NCI-H2227 (cell line): ENCODE results near the gene RABIF.

Experiments used
- DNase-seq: peaks from one replicate; lab custom pipeline; 2025; ENCODE audit not compliant: unreplicated experiment; lab: John Stamatoyannopoulos, UW

Gene RABIF

GRCh38 chr1:202873026-202873425, 15.9 kb downstream of the RABIF start:
- DNase-seq, result no peak

DNA sequence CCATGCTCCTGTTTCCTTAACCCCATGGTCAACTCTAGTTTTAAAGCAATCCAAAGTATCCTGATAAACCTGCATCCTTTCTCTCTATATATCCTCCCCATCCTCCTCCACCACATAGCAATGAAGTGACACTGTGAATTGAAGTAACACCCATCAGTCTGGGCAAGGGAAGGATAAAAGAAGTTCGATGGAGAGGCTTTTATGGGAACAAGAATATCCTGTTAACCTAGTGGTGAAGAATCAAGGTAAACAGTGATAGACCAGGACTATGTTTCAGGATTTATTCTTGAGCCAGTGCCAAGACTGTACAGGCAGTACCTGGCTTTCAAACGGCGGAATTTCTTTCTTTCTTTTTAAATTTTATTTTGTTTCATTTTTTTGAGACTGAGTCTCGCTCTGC, 17.6 kb downstream of the RABIF start:
- no peak for DNase-seq

- DNase-seq, result no peak
These were observed 26.0 kb downstream of the RABIF start for GRCh38 chr1:202862679-202863560.

DNA sequence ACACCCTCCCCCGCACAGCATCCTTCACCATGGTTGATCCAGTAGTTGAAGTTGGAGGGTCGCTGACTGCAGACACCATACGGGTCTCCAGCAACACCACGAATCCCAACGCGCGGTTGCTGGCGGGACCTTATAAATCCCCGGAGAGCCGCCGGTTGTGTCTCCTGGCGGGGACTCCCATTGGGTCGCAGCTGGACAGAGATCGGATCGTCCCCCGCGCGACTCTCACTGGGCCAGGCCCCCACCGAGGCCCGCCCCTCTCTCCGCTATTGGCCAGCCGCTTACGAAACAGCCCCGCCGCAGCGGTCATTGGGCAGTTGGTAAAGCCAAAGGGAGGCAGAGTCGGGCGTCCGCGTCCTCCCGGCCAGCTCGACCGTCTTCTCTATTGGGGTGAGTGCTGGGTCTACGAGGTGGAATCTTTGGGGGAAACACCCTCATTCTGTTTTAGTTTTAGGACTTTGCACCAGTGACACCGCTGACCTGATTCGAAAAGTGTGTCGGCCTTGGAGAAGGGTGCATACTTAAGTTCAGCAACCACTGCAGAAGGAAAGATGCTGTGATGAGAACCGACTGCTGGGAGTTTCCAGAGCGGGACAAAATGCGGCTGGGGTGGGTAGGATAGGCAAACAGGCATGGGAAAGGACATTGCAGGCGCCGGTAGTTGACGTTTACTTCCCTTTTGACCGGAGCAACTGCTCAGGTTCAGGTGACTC, 27.4 kb downstream of the RABIF start:
- peak; percentile 97 for DNase-seq

DNA sequence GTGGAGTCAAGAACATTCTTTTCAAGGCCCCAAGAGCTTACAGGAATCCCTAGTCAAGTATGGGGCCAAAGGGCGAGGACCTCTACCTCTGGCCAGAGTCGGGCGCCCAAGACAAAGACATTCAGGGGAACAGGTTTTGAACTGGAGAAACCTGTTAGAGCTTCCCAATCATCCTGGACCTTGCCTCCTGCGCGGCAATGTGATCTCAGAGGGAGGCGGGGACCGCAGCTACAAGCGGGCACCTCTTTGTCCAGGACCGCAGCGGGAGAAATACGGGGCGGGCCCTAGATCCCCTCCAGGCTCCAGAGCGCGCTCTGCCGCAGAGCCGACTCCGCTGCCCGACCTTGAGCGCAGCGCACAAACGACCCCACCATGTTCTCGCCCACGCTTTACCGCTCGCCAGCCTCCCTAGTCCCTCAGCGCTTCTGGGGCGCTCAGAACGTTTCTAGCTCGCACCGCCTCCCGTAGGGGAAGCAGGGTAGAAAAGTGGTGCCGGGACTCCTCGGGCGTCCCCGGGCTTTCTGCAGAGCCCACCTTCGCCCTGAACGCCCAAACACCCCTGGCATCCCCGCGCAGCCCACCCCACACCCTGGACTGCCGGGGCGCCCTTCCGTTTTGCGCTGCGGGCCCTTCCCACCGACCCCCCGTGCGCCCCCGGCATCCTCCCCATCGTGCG, 28.1 kb downstream of the RABIF start:
- DNase-seq, result peak; percentile 89

- no peak for DNase-seq
These were observed 30.0 kb downstream of the RABIF start for GRCh38 chr1:202858789-202859414.

GRCh38 chr1:202858331-202858730, 30.6 kb downstream of the RABIF start:
- DNase-seq, result no peak

DNA sequence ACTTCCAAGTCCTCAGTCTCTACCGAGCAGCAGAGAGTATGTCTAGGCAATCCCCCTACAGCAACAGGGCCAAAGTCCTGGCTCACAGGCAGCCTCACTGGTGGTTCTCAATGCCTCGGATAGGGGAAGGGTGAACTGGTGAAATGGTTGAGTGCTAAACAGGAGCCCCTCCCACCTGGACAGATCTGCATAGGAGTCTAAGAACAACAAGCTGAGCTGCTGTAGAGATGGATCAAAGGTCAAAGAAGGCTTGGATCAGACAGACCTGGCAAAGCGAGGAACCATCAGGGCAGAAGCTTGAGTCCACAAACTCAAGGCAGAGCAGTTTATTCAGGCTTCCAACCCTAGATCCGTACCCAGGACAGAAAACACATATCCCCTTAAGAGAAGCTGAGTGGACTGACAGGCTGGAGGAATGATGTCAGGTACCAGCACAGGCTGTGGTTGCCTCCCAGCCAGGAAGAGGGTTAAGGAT, 31.8 kb downstream of the RABIF start:
- no peak for DNase-seq

GRCh38 chr1:202856014-202856413, 32.9 kb downstream of the RABIF start:
- no peak for DNase-seq

GRCh38 chr1:202854787-202855186, 34.2 kb downstream of the RABIF start:
- DNase-seq, result no peak

DNA sequence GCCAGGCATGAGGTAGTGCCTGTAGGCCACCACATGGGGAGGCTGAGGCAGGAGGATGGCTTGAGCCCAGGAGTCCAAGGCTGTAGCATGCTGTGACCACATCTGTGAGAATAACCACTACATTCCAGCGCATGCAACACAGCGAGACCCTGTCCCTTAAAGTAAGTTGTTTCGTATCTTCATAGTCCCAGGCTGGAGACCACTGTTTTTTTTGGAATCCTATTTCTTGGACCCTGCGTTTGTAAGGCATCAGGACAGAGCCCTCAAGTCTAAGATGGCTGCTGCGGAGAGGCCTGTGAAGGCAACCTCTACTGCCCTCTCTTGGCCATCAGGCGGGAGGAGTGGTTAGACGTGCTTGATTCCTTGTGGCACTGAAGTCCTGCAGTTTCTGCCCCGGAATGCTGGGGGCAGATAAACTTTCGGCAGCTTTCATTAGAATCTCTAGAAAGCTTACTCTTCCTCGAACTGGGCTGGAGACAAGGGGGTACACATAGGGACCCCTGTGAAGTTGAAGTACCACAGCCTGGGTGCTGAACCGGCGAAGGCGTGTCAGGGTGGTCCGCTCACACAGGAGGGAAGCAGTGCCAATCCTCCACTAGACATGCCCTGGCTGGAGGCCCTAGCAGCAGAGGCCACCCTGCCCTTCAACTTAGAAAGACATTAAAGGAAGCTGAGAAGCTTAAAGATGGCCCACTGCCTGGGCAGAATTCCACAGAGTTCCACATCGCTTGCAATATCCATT, 36.6 kb downstream of the RABIF start:
- DNase-seq, result peak; percentile 48

DNA sequence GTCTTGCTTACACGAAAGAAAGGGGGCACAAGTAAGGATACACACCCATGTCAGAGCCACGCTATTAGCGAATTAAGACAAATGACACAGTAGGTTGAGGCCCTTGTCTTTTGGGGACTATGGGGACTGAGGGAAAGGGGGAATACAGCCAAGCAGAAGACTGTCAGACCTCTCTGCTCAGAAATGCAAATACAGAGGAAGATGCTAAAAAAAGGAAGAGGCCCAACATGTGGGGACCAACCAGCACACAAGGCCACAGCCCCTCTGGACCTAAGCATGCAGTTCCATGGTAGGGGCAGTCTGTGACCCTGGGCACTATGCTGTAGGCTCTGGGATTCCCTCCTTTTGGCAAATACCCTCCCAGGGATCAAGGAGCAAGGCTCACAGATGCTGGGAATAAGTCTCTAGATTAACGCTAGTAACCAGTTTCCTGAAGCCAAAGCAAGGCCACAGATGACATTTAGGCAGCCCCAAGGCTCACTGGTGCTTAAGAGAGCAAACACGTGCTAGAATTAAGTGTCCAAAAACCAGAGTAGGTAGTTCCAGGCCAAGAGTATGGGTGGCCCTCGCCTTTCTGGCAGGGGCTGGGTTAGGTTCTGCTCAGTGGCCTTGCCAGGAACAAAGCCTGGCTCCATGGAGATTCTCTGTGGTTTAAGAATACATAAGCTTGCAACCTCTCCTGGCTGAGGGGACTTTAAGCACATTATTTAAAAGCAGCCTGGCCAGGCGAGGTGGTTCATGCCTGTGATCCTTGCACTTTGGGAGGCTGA, 38.2 kb downstream of the RABIF start:
- DNase-seq, result no peak

GRCh38 chr1:202848191-202848542, 40.8 kb downstream of the RABIF start:
- no peak for DNase-seq

DNA sequence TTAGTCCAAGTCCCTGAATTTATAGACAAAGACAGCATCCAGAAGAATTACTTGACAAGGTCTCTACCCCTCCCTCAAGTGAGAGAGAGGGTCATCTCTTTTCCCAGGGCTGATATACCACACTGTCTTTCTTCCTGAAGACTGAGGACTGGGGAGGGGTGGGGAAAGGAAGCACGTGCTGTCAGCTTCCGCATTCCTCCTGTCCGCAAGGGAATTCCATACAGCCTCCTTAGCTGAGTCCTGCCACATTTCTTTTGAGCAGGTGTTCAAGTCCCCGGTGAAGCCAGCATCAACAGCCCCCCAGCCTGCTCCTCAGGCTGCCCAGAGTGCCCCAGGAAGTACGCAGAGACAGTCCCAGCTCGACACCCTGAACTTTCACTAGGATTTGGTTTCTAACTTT, 44.0 kb downstream of the RABIF start:
- DNase-seq, result no peak

DNA sequence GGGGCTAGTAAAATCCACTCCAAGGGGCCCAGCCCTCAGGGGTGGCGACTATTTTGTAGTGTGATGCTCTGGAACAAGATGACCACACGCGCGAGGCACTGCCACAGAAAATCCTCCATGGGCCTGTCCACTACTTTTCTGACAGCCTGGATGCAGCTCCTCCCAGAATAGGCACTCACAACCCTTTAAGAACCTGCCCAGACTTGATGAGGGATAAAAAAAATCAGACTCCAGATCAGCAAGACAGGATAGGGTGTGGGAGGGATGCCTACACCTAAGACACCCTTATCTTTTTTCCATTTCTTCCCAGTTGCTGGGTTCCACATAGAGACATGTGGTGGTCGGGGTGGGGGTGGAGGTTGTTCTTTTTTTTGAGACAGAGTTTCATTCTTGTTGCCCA, 44.7 kb downstream of the RABIF start:
- no peak for DNase-seq

DNA sequence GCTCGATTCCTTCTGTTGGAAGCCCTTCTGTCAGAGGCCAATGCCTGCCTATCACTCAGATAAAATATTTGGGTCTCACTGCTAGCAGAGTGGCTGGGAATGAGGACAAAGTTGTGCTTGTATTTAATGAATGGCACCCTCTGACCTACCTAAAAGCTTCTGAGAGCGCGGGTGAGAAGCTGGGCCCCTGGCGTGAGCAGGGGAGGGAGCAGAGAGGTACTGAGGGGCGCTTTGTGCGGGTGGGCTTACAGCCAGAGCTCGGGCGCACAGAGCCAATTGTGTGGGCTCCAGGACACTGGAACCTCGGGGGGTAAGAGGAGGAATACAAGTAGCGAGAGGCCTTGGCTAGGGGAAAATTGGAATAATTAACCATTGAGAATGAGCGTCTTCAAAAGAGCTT, 45.9 kb downstream of the RABIF start:
- DNase-seq, result no peak

- no peak for DNase-seq
These were observed 51.1 kb downstream of the RABIF start for GRCh38 chr1:202837746-202838262.

DNA sequence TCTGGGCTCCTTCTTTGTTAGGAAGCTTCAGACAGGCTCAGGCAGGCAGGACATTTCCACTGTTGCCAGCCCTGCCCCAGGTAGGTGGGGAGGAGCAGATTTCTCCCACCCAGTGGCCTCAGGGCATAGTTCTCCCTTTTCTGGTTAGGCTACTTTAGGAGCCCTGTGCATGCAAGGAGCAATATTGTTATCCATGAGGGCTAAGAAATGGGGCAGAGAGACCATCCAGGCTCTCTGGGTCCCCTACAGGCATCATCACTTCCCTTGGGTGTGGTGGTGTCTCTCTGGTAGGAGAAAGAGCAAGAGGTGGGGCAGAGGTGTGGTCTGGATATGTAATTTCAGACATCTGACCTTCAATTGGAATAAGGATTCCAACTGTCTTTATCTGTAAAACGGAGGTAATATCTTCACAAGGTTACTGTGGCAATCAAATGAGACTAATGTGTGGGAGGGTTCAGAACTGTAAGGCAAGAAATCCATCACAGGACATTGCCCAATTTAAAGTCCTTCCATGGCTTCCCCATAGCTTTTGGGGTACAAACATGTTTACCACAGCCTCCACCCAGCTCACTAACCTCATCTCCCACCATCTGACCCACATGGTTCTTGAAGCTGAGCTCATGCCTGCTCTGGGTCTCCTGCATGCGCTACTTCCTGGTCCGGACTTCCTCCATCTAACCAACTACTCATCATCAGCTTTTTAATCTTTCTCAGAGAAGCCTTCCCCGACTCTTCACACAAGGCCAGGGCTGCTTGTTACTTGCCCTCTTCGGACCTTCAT, 52.1 kb downstream of the RABIF start:
- no peak for DNase-seq

GRCh38 chr1:202835548-202836072, 53.3 kb downstream of the RABIF start:
- DNase-seq, result no peak
